ENCODE data around the gene LCA5L. TPM values are rescaled to one million over a fixed set of nuclear protein-coding genes. Genes with fewer than 3 reads are reported as not detected.
A peak's percentile ranks its signal among the peaks of the same experiment; 100 is the strongest.
"Not testable (repeated sequence)": the region's sequence is repeated elsewhere in the genome, so short reads cannot be mapped to it uniquely, and the experiment has no call there.

Gene LCA5L
- total RNA-seq, 2 experiments from 2014 or later = 0.25 to 0.32 TPM

GRCh38 chr21:39373634-39374033 is 71.9 kb downstream of the LCA5L start:
- intact Hi-C loops (cut with DNase I, micrococcal nuclease) = no loop called here

GRCh38 chr21:39369896-39370288 is 75.7 kb downstream of the LCA5L start:
- H3K27me3 Mint-ChIP-seq; DNase-seq; H3K4me3 Mint-ChIP-seq; intact Hi-C loops (cut with DNase I, micrococcal nuclease); POLR2A ChIA-PET; H3K36me3 Mint-ChIP-seq (ENCODE audit: low read depth); H3K9me3 Mint-ChIP-seq (ENCODE audit: low read depth); H3K4me1 Mint-ChIP-seq; CTCF ChIA-PET; H3K27ac Mint-ChIP-seq; ATAC-seq: not testable (repeated sequence)

More at GRCh38 chr21:39373634-39374033, 71.9 kb downstream of the LCA5L start:
- peak; percentile 42 for ATAC-seq
- DNase-seq = no peak
- no peak overlapping the region for H3K4me3 Mint-ChIP-seq
- ChIA-PET CTCF (interaction anchor here (1.1 to 1.4 kb wide), 3 partner anchors 14 to 68 kb away, joined by 3 to 6 read pairs (median 4); no protein-coding TSS in a partner anchor), POLR2A (interaction anchor here (0.7 kb wide), 1 partner anchor 25 kb away, joined by 3 read pairs; the partner anchor contains the start of gene HMGN1)
- no peaks in the 10 kb centered on the region for H3K4me1 Mint-ChIP-seq
- no peaks in the 10 kb centered on the region for H3K27me3 Mint-ChIP-seq
- no peaks in the 10 kb centered on the region for H3K36me3 Mint-ChIP-seq (ENCODE audit: low read depth)
- no peak overlapping the region for H3K27ac Mint-ChIP-seq
- H3K9me3 Mint-ChIP-seq (ENCODE audit: low read depth) = no peaks in the 10 kb centered on the region

- Mint-ChIP-seq H3K27ac (no peak overlapping the region), H3K4me3 (no peak overlapping the region), H3K36me3 (ENCODE audit: low read depth) (no peaks in the 10 kb centered on the region), H3K4me1 (no peaks in the 10 kb centered on the region), H3K9me3 (ENCODE audit: low read depth) (no peaks in the 10 kb centered on the region), H3K27me3 (no peaks in the 10 kb centered on the region)
- ChIA-PET CTCF (no interaction called here), POLR2A (no interaction called here)
- no peak for ATAC-seq
- intact Hi-C loops (cut with DNase I, micrococcal nuclease) = no loop called here
- DNase-seq = no peak
Observed at GRCh38 chr21:39367783-39368182, 77.8 kb downstream of the LCA5L start.

GRCh38 chr21:39366563-39366962 is 79.0 kb downstream of the LCA5L start:
- intact Hi-C loops (cut with DNase I, micrococcal nuclease) = no loop called here
- ChIA-PET POLR2A (no interaction called here), CTCF (no interaction called here)
- H3K4me3 Mint-ChIP-seq = no peak overlapping the region
- ATAC-seq (no peak), DNase-seq (no peak)
- H3K4me1 Mint-ChIP-seq = no peaks in the 10 kb centered on the region
- H3K27ac Mint-ChIP-seq = no peak overlapping the region
- no peaks in the 10 kb centered on the region for H3K27me3 Mint-ChIP-seq
- H3K36me3 Mint-ChIP-seq (ENCODE audit: low read depth) = no peaks in the 10 kb centered on the region
- H3K9me3 Mint-ChIP-seq (ENCODE audit: low read depth) = no peaks in the 10 kb centered on the region

- H3K36me3 Mint-ChIP-seq (ENCODE audit: low read depth) = no peaks in the 10 kb centered on the region
- ChIA-PET POLR2A (no interaction called here), CTCF (no interaction called here)
- no peak overlapping the region for H3K4me3 Mint-ChIP-seq
- no peaks in the 10 kb centered on the region for H3K27me3 Mint-ChIP-seq
- ATAC-seq (no peak), DNase-seq (no peak)
- no peaks in the 10 kb centered on the region for H3K4me1 Mint-ChIP-seq
- intact Hi-C loops (cut with DNase I, micrococcal nuclease) = no loop called here
- H3K9me3 Mint-ChIP-seq (ENCODE audit: low read depth) = no peaks in the 10 kb centered on the region
- H3K27ac Mint-ChIP-seq = no peak overlapping the region
Observed at GRCh38 chr21:39364949-39365348, 80.6 kb downstream of the LCA5L start.

GRCh38 chr21:39363607-39364555 is 81.7 kb downstream of the LCA5L start:
- H3K27ac Mint-ChIP-seq = no peak overlapping the region
- no peaks in the 10 kb centered on the region for H3K36me3 Mint-ChIP-seq (ENCODE audit: low read depth)
- ATAC-seq (no peak), DNase-seq (no peak)
- H3K4me3 Mint-ChIP-seq = no peak overlapping the region
- no peaks in the 10 kb centered on the region for H3K4me1 Mint-ChIP-seq
- no peaks in the 10 kb centered on the region for H3K27me3 Mint-ChIP-seq
- intact Hi-C loops (cut with DNase I, micrococcal nuclease) = no loop called here
- no peaks in the 10 kb centered on the region for H3K9me3 Mint-ChIP-seq (ENCODE audit: low read depth)
- ChIA-PET POLR2A (no interaction called here), CTCF (interaction anchor here (0.9 kb wide), 1 partner anchor 16 kb away, joined by 3 read pairs; a partner anchor contains a TSS)

GRCh38 chr21:39362733-39363132 is 82.8 kb downstream of the LCA5L start:
- H3K9me3 Mint-ChIP-seq (ENCODE audit: low read depth) = no peaks in the 10 kb centered on the region
- H3K4me3 Mint-ChIP-seq = no peak overlapping the region
- no peaks in the 10 kb centered on the region for H3K27me3 Mint-ChIP-seq
- ChIA-PET CTCF (interaction anchor here (0.8 kb wide), 1 partner anchor 12 kb away, joined by 3 read pairs; no protein-coding TSS in a partner anchor), POLR2A (no interaction called here)
- H3K4me1 Mint-ChIP-seq = no peaks in the 10 kb centered on the region
- DNase-seq (no peak), ATAC-seq (no peak)
- H3K27ac Mint-ChIP-seq = no peak overlapping the region
- no peaks in the 10 kb centered on the region for H3K36me3 Mint-ChIP-seq (ENCODE audit: low read depth)
- intact Hi-C loops (cut with DNase I, micrococcal nuclease) = no loop called here

GRCh38 chr21:39359382-39359781 is 86.2 kb downstream of the LCA5L start:
- POLR2A ChIA-PET = no interaction called here

More at GRCh38 chr21:39359382-39359781, 86.2 kb downstream of the LCA5L start:
- Mint-ChIP-seq H3K27me3 (peaks cover 2% of the 10 kb centered on the region), H3K4me3 (no peak overlapping the region), H3K36me3 (ENCODE audit: low read depth) (no peaks in the 10 kb centered on the region), H3K9me3 (ENCODE audit: low read depth) (no peaks in the 10 kb centered on the region), H3K27ac (no peak overlapping the region), H3K4me1 (no peaks in the 10 kb centered on the region)
- intact Hi-C loops (cut with DNase I, micrococcal nuclease) = no loop called here
- ATAC-seq = no peak
- DNase-seq = no peak
- CTCF ChIA-PET = no interaction called here

Small RNA genes within 50 kb of the gene (microRNA-seq; reads per million reads assigned to microRNA genes)
- not detected for gene MIR6508 (ENCODE audit: borderline replicate concordance)

Other genes starting within 250 kb of the LCA5L start
- 10 to 100 TPM; 19.1 to 24.5 TPM for gene BRWD1, start 132.1 kb downstream of the LCA5L start, total RNA-seq
- 100 to 1,000 TPM; 335 to 419 TPM for gene HMGN1, start 96.7 kb downstream of the LCA5L start, total RNA-seq
- gene SH3BGR, start 6.2 kb upstream of the LCA5L start, total RNA-seq = 1 to 10 TPM; 2.7 to 3.9 TPM
- gene B3GALT5, start 167.2 kb upstream of the LCA5L start, total RNA-seq = not detected